HepG2 (cell line): ENCODE results near the gene PHOSPHO2. TPM values are rescaled to one million over a fixed set of nuclear protein-coding genes. Genes with fewer than 3 reads are reported as not detected.

Experiments used
- ATF6 ChIP-seq: sonication (generic); formaldehyde crosslinking; conservative IDR thresholded peaks from 2 replicates; pipeline ENCODE4 v1.4.0; 2020; ENCODE audit warnings: missing genetic modification reagents
- CSRNP2 ChIP-seq: sonication (generic); formaldehyde crosslinking; conservative IDR thresholded peaks from 2 replicates; pipeline ENCODE4 v1.8.0; 2022; ENCODE audit warnings: low read depth, missing genetic modification reagents
- ELF1 ChIP-seq: sonication (generic); formaldehyde crosslinking; IDR thresholded peaks from 2 replicates; pipeline ENCODE4 v1.4.0; 2020; ENCODE audit warnings: missing genetic modification reagents
- GATA4 ChIP-seq: sonication (generic); IDR thresholded peaks from 2 replicates; pipeline ENCODE4 v1.6.1; 2016; ENCODE audit warnings: antibody characterized with exemption, low read depth, borderline replicate concordance
- KLF13 ChIP-seq: sonication (generic); formaldehyde crosslinking; IDR thresholded peaks from 2 replicates; pipeline ENCODE4 v1.4.0; 2020; ENCODE audit warnings: mild to moderate bottlenecking, missing genetic modification reagents
- RXRA ChIP-seq: sonication (generic); formaldehyde crosslinking; IDR thresholded peaks from 2 replicates; pipeline ENCODE4 v1.5.1; 2020; ENCODE audit warnings: missing genetic modification reagents
- STAT6 ChIP-seq: sonication (generic); formaldehyde crosslinking; IDR thresholded peaks from 2 replicates; pipeline ENCODE4 v1.4.0; 2020; ENCODE audit warnings: missing genetic modification reagents, mild to moderate bottlenecking, borderline replicate concordance
- YY1 ChIP-seq: IDR thresholded peaks from 2 replicates; pipeline ENCODE4 v1.6.1; 2011; ENCODE audit warnings: low read length, low read depth, moderate library complexity, mild to moderate bottlenecking; ENCODE audit not compliant: insufficient read depth, insufficient replicate concordance
- ZBED4 ChIP-seq: sonication (generic); formaldehyde crosslinking; IDR thresholded peaks from 2 replicates; pipeline ENCODE4 v1.4.0; 2020; ENCODE audit warnings: missing genetic modification reagents, borderline replicate concordance
- ZNF281 ChIP-seq: sonication (generic); formaldehyde crosslinking; IDR thresholded peaks from 2 replicates; pipeline ENCODE4 v1.4.0; 2020; ENCODE audit warnings: missing genetic modification reagents, borderline replicate concordance
- ZNF547 ChIP-seq: sonication (generic); formaldehyde crosslinking; IDR thresholded peaks from 2 replicates; pipeline ENCODE4 v1.5.1; 2020; ENCODE audit warnings: mild to moderate bottlenecking, missing genetic modification reagents
- ZNF614 ChIP-seq: IDR thresholded peaks from 2 replicates; pipeline ENCODE4 v1.6.1; 2018; ENCODE audit warnings: missing biosample characterization, missing genetic modification reagents, inconsistent platforms, borderline replicate concordance
- ZNF709 ChIP-seq: sonication (generic); formaldehyde crosslinking; IDR thresholded peaks from 2 replicates; pipeline ENCODE4 v1.5.0; 2020; ENCODE audit warnings: mild to moderate bottlenecking, missing genetic modification reagents
- ZNF761 ChIP-seq: sonication (generic); formaldehyde crosslinking; conservative IDR thresholded peaks from 2 replicates; pipeline ENCODE4 v1.4.0; 2020; ENCODE audit warnings: mild to moderate bottlenecking, missing genetic modification reagents
- polyA plus RNA-seq, 8 experiments: library from polyadenylated mRNA; depleted of rRNA in 3 of 8; stranded (reverse) in 7 of 8; unstranded in 1 of 8; fragments of >200 nt; fragmentation: Illumina TruSeq in 4 of 8; extraction: Trizol in 4 of 8; gene quantifications; 2 replicates each; pipeline versions ENCODE4 v1.2.1 to v1.2.3, GENCODE V29; 2011 to 2016; ENCODE audit warnings: low read depth in 4 of 8, missing spikeins in 1 of 8, mixed read lengths in 1 of 8; ENCODE audit not compliant: insufficient read depth in 1 of 8
- total RNA-seq, 5 experiments: library from RNA; depleted of rRNA; stranded (reverse); fragments of >200 nt; fragmentation: Illumina TruSeq; extraction: Trizol; gene quantifications; 2 replicates each; pipeline ENCODE4 v1.2.3, GENCODE V29; 2016; ENCODE audit warnings: low read depth in 1 of 5

The PHOSPHO2 gene
- total and polyA plus RNA-seq, 2 of the 13 experiments (the other 11 are each of a cell fraction or from before 2014, with no cell fraction given), result 6.1 to 11.4 TPM

- TF ChIP-seq ATF6 (peak; percentile 63; the same call in 1 of the 2 replicates), ZNF709 (CRISPR knock-in tag) (peak; percentile 43; the same call in 1 of the 2 replicates), ZNF281 (peak; percentile 82), YY1 (peak; percentile 54), KLF13 (CRISPR knock-in tag) (no peak), CSRNP2 (CRISPR knock-in tag) (no peak), ZNF761 (CRISPR knock-in tag) (peak; percentile 68; the same call in 1 of the 2 replicates), ELF1 (no peak), ZNF614 (CRISPR knock-in tag) (peak; percentile 77; the same call in 1 of the 2 replicates), ZNF547 (CRISPR knock-in tag) (0 out of 2 replicates have a peak, but pooled peaks have one; percentile 16), STAT6 (0 out of 2 replicates have a peak, but pooled peaks have one; percentile 51), GATA4 (peak; percentile 84), RXRA (CRISPR knock-in tag) (peak; percentile 77), ZBED4 (0 out of 2 replicates have a peak, but pooled peaks have one; percentile 49)
Measured at GRCh38 chr2:169715379-169716237, 21.3 kb downstream of the PHOSPHO2 start (continued).
